Measurements from ENCODE around the gene PHOSPHO2. TPM values are rescaled to one million over a fixed set of nuclear protein-coding genes. Genes with fewer than 3 reads are reported as not detected.

The PHOSPHO2 gene
- total and polyA plus RNA-seq, 2 donors (not counting 3 experiments of a cell fraction or from before 2014, with no cell fraction given): 0.69 to 2.7 TPM

GRCh38 chr2:169658877-169659276 lies 35.4 kb upstream of the PHOSPHO2 start:
- no peak overlapping the region for H3K4me3 ChIP-seq (replicated peaks in 1 of 3; ENCODE audit: insufficient read depth in 1 of 3, low read depth in 1 of 3, low read length in 3 of 3)
- TF ChIP-seq CTCF (IDR thresholded peaks at IDR 0.05; ENCODE audit: extremely low read depth in 1 of 2, insufficient read depth in 1 of 2, low read depth in 1 of 2, low read length in 2 of 2) (no peak), MAX (IDR thresholded peaks at IDR 0.05; ENCODE audit: insufficient read depth, insufficient read length) (no peak), MYC (IDR thresholded peaks at IDR 0.05; ENCODE audit: low read depth, low read length) (no peak), POLR2A (IDR thresholded peaks at IDR 0.05; ENCODE audit: low read depth, low read length) (no peak), JUN (IDR thresholded peaks at IDR 0.05; ENCODE audit: borderline replicate concordance, insufficient read depth, insufficient read length, low read depth) (no peak), EZH2 (IDR thresholded peaks at IDR 0.05; ENCODE audit: borderline replicate concordance, low read depth, low read length, severe bottlenecking) (no peak), POLR2AphosphoS5 (IDR thresholded peaks at IDR 0.05; ENCODE audit: insufficient read depth, low read depth, low read length) (no peak), FOS (IDR thresholded peaks at IDR 0.05; ENCODE audit: borderline replicate concordance, insufficient read depth, low read length) (no peak), GATA2 (IDR thresholded peaks at IDR 0.05; ENCODE audit: insufficient read depth, insufficient read length, low read depth, low read length) (no peak)
- H2AFZ ChIP-seq (ENCODE audit: low read depth, low read length): no peak overlapping the region
- POLR2A ChIA-PET: no interaction called here
- H3K27ac ChIP-seq (ENCODE audit: insufficient read depth, low read depth, low read length): no peak overlapping the region
- H3K4me2 ChIP-seq (ENCODE audit: insufficient read depth, low read length): no peak overlapping the region
- intact Hi-C loops (cut with micrococcal nuclease): no loop called here
- H3K36me3 ChIP-seq (ENCODE audit: control insufficient read depth in 2 of 2, extremely low read depth in 1 of 2, insufficient read depth in 2 of 2, low read length in 2 of 2): no peaks in the 10 kb centered on the region
- BruUV-seq (replicated peaks): no TSS peak
- H3K9ac ChIP-seq (replicated peaks; ENCODE audit: extremely low read depth, insufficient read depth, low read length): no peak overlapping the region
- dilution Hi-C loops (cut with MboI; ENCODE audit: extremely low pct_ligation_motif_present, low sequenced_read_pairs): no loop called here
- H3K79me2 ChIP-seq (ENCODE audit: control insufficient read depth, insufficient read depth, low read length): no peaks in the 10 kb centered on the region
- no peaks in the 10 kb centered on the region for H3K4me1 ChIP-seq (ENCODE audit: control insufficient read depth, extremely low read depth, insufficient read depth, low read length)
- no peaks in the 10 kb centered on the region for H4K20me1 ChIP-seq (replicated peaks; ENCODE audit: control insufficient read depth, extremely low read depth, insufficient read depth, low read length)
- peaks cover 3 to 6% of the 10 kb centered on the region in 2 experiments for H3K27me3 ChIP-seq (ENCODE audit: control insufficient read depth in 2 of 2, insufficient read depth in 2 of 2, low read length in 2 of 2)
- no peaks in the 10 kb centered on the region for H3K9me3 ChIP-seq (replicated peaks; ENCODE audit: control insufficient read depth, insufficient read depth, low read length)
- no peaks in the 10 kb centered on the region for H3K9me1 ChIP-seq (replicated peaks; ENCODE audit: control insufficient read depth, extremely low read depth, insufficient read depth, low read length)
- CTCF ChIA-PET: no interaction called here
- DNase-seq (ENCODE audit: low read depth, low spot score): no peak
- FAIRE-seq: no peak
